Peyer's patch (tissue), 4 donors: ENCODE data around the gene WDR72.

Experiments
- POLR2A ChIP-seq, 2 donors: fragments of 450-650 bp; IDR thresholded peaks; one replicate each; pipeline ENCODE4 v1.5.1; 2017; ENCODE audit warnings: antibody characterized with exemption in 2 of 2, mild to moderate bottlenecking in 2 of 2, moderate library complexity in 2 of 2
- TF ChIP-seq, protein P1 (sequence below), 6 experiments: fragments of 450-650 bp in 4 of 6; fragments of 200-600 bp in 2 of 6; sonication (generic) in 1 of 6; IDR thresholded peaks; one replicate each; pipeline ENCODE4 v1.5.1; 2017 to 2019; ENCODE audit warnings: antibody characterized with exemption in 6 of 6, mild to moderate bottlenecking in 3 of 6, moderate library complexity in 1 of 6

DNA sequence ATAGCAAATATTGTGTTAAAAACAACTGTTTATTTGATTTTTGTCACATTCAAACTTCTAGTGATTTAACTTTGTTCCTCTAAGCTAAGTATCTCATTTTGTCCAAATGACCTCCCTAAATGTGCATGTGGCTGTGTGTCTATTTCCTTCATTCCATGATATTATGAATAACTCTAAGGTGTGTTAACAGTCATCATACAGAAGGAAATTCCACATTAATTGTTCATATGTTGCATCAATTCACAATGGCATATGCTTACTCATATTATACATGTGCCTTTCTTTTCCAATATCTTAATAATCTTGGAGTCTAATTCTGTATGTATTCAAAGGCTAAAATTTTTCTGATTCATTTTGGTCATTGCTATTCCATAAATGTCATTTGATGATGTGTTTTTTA, 186.4 kb downstream of the WDR72 start:
- TF ChIP-seq, protein P1, sequence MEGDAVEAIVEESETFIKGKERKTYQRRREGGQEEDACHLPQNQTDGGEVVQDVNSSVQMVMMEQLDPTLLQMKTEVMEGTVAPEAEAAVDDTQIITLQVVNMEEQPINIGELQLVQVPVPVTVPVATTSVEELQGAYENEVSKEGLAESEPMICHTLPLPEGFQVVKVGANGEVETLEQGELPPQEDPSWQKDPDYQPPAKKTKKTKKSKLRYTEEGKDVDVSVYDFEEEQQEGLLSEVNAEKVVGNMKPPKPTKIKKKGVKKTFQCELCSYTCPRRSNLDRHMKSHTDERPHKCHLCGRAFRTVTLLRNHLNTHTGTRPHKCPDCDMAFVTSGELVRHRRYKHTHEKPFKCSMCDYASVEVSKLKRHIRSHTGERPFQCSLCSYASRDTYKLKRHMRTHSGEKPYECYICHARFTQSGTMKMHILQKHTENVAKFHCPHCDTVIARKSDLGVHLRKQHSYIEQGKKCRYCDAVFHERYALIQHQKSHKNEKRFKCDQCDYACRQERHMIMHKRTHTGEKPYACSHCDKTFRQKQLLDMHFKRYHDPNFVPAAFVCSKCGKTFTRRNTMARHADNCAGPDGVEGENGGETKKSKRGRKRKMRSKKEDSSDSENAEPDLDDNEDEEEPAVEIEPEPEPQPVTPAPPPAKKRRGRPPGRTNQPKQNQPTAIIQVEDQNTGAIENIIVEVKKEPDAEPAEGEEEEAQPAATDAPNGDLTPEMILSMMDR (IDR thresholded peaks at IDR 0.05) = no peak
- no peak for TF ChIP-seq POLR2A (IDR thresholded peaks at IDR 0.05)
